PC-3 (cell line): Measurements from ENCODE around the gene CDH16.

ENCODE experiments used
- EZH2 ChIP-seq: fragments of 300-600 bp; sonication (generic); IDR thresholded peaks from one replicate; pipeline ENCODE4 v1.6.1; 2017; ENCODE audit warnings: antibody characterized with exemption, mild to moderate bottlenecking, low read length; ENCODE audit not compliant: unreplicated experiment
- TF ChIP-seq, protein P1 (sequence below): fragments of 300-600 bp; sonication (generic); conservative IDR thresholded peaks from 2 replicates; pipeline ENCODE4 v1.5.1; 2017; ENCODE audit warnings: antibody characterized with exemption, low read depth, mild to moderate bottlenecking, low read length

- TF ChIP-seq, protein P1, sequence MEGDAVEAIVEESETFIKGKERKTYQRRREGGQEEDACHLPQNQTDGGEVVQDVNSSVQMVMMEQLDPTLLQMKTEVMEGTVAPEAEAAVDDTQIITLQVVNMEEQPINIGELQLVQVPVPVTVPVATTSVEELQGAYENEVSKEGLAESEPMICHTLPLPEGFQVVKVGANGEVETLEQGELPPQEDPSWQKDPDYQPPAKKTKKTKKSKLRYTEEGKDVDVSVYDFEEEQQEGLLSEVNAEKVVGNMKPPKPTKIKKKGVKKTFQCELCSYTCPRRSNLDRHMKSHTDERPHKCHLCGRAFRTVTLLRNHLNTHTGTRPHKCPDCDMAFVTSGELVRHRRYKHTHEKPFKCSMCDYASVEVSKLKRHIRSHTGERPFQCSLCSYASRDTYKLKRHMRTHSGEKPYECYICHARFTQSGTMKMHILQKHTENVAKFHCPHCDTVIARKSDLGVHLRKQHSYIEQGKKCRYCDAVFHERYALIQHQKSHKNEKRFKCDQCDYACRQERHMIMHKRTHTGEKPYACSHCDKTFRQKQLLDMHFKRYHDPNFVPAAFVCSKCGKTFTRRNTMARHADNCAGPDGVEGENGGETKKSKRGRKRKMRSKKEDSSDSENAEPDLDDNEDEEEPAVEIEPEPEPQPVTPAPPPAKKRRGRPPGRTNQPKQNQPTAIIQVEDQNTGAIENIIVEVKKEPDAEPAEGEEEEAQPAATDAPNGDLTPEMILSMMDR: no peak
- TF ChIP-seq EZH2: no peak
Observed at GRCh38 chr16:66934138-66934838, 15.6 kb upstream of the CDH16 start, which contains the start of gene CIAO2B.
